ENCODE data around the gene HNRNPLL. TPM values are rescaled to one million over a fixed set of nuclear protein-coding genes. Genes with fewer than 3 reads are reported as not detected.
"Not testable (repeated sequence)": the region's sequence is repeated elsewhere in the genome, so short reads cannot be mapped to it uniquely, and the experiment has no call there.

Gene HNRNPLL
- total RNA-seq, 1 donor from 2014 or later = 48.0 TPM

DNA sequence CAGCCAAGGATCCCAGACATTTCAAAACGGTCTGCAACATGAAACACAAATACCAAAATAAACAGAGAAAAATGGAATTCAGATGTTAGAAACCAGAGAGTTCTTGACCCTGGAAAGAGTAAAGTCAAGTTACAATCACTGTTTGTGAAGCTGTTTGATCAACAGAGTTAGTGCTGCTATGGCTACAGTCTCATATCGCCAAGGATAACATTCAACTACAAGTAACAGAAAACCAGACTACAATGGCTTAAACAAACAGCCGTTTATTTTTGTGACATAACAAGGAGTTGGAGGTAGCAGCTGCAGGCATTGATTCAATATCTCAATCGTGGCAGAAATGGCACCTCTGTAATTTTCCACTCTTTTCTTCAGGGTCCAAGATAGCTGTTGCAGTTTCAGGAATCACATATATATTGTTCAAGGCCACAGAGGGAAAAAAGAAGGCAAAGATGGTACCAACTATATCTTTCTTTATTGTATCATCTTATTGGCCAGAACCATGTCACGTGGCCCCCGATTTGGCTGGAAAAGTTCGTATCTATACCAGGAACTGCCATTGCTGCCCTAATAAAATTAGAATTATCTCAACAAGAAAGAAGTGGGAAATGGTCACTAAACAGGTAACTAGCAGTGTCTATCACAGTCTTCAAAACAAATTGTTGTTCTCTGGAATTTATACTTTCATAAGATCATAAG is 17.7 kb upstream of the HNRNPLL start:
- no peak overlapping the region for H3K27ac ChIP-seq (ENCODE audit: low read depth, low read length)
- H3K4me3 ChIP-seq (ENCODE audit: low read length in 3 of 3) = no peak overlapping the region
- H3K9me3 ChIP-seq (ENCODE audit: control insufficient read depth in 3 of 3, low read length in 3 of 3) = no peaks in the 10 kb centered on the region
- H3K9ac ChIP-seq (ENCODE audit: low read depth in 1 of 3, low read length in 3 of 3) = no peak overlapping the region
- peaks cover 0 to 5% (median 0%) of the 10 kb centered on the region in 3 donors for H3K4me1 ChIP-seq (ENCODE audit: control insufficient read depth in 3 of 3, insufficient read depth in 3 of 3, low read length in 3 of 3)
- H3K36me3 ChIP-seq (ENCODE audit: control insufficient read depth in 3 of 3, insufficient read depth in 3 of 3, low read length in 3 of 3) = no peaks in the 10 kb centered on the region
- H3K27me3 ChIP-seq (ENCODE audit: control insufficient read depth in 3 of 3, insufficient read depth in 3 of 3, low read length in 3 of 3) = no peaks in the 10 kb centered on the region

DNA sequence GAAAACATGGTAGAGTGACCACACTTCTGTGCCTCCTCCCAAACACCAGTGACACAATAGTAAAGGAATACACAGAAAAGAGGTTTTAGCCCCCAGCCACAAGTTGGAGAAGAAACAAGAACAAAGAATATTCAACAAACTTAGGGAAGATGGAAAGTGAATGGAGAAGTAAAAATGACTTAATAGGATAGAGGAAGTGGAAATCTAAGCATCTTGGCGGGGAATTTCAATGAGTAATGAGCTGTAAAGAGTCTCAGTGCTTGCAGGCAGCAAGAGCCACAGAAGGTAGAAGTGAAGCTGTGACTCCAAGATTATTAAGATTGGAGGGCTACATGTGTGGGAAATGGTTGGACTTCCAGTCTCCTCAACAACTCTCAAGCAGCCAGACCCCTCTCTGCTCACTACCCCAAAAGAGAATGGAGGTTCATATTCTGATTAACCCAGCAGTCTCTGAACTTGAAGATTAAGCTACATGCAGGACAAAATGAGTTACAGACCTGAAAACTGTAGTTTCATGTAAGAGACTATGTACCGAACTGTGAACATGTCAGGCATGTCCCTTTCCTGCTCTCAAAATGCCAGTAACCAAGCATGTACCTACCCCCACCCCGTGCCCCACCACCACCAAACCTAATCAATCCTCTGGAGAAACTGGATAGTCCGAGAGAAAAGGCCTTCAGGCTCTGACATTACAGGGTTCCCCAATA is 16.9 kb upstream of the HNRNPLL start:
- no peak overlapping the region for H3K9ac ChIP-seq (ENCODE audit: low read depth in 1 of 3, low read length in 3 of 3)
- no peaks in the 10 kb centered on the region for H3K9me3 ChIP-seq (ENCODE audit: control insufficient read depth in 3 of 3, low read length in 3 of 3)
- H3K4me3 ChIP-seq (ENCODE audit: low read length in 3 of 3) = no peak overlapping the region
- H3K4me1 ChIP-seq (ENCODE audit: control insufficient read depth in 3 of 3, insufficient read depth in 3 of 3, low read length in 3 of 3) = peaks cover 0 to 5% (median 0%) of the 10 kb centered on the region in 3 donors
- H3K36me3 ChIP-seq (ENCODE audit: control insufficient read depth in 3 of 3, insufficient read depth in 3 of 3, low read length in 3 of 3) = no peaks in the 10 kb centered on the region
- no peaks in the 10 kb centered on the region for H3K27me3 ChIP-seq (ENCODE audit: control insufficient read depth in 3 of 3, insufficient read depth in 3 of 3, low read length in 3 of 3)
- H3K27ac ChIP-seq (ENCODE audit: low read depth, low read length) = no peak overlapping the region

DNA sequence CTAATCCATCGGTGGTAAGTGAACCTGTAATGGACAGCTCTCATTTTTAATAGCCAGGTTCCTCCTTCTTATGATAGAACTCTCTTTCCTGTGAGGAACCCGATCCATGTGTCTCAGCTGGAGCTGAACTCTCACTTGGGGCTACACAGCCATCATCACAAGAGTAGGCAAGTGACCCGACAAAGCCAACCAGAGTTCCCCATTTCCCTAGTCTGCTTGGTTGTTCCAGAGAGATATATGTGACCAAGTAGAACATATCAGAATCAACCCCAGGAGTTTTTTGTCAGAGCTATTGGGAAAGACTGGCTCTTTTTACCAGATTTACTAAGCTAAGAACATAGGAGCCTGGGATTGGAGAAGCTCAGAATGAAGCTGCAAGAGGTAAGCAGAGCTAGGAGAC is 14.6 kb upstream of the HNRNPLL start:
- peaks cover 0 to 5% (median 0%) of the 10 kb centered on the region in 3 donors for H3K4me1 ChIP-seq (ENCODE audit: control insufficient read depth in 3 of 3, insufficient read depth in 3 of 3, low read length in 3 of 3)
- no peak overlapping the region for H3K9ac ChIP-seq (ENCODE audit: low read depth in 1 of 3, low read length in 3 of 3)
- H3K27me3 ChIP-seq (ENCODE audit: control insufficient read depth in 3 of 3, insufficient read depth in 3 of 3, low read length in 3 of 3) = no peaks in the 10 kb centered on the region
- H3K27ac ChIP-seq (ENCODE audit: low read depth, low read length) = no peak overlapping the region
- H3K4me3 ChIP-seq (ENCODE audit: low read length in 3 of 3) = no peak overlapping the region
- no peaks in the 10 kb centered on the region for H3K9me3 ChIP-seq (ENCODE audit: control insufficient read depth in 3 of 3, low read length in 3 of 3)
- H3K36me3 ChIP-seq (ENCODE audit: control insufficient read depth in 3 of 3, insufficient read depth in 3 of 3, low read length in 3 of 3) = no peaks in the 10 kb centered on the region

DNA sequence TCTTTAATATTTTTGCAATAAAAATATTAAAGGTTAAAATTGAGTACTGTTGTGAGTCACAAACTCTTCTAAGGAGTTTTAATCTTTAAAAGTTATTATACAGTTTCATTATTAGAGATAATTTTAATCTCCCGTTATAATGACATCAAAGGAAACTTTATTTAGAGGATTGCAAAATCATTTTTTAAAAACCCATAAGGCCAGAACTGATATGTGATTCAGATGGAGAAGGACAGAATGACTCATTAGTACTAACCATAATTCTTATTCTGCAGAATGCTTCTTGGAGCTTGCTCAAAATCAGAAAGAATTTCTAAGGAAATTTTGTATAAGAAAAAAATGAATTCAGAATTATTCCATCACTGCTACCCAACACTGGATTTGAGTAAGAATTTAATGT is 12.5 kb upstream of the HNRNPLL start:
- Histone ChIP-seq H3K9me3 (ENCODE audit: control insufficient read depth in 3 of 3, low read length in 3 of 3) (no peaks in the 10 kb centered on the region), H3K4me1 (ENCODE audit: control insufficient read depth in 3 of 3, insufficient read depth in 3 of 3, low read length in 3 of 3) (peaks cover 0 to 5% (median 0%) of the 10 kb centered on the region in 3 donors), H3K4me3 (ENCODE audit: low read length in 3 of 3) (no peak overlapping the region), H3K36me3 (ENCODE audit: control insufficient read depth in 3 of 3, insufficient read depth in 3 of 3, low read length in 3 of 3) (no peaks in the 10 kb centered on the region), H3K27me3 (ENCODE audit: control insufficient read depth in 3 of 3, insufficient read depth in 3 of 3, low read length in 3 of 3) (no peaks in the 10 kb centered on the region), H3K27ac (ENCODE audit: low read depth, low read length) (no peak overlapping the region), H3K9ac (ENCODE audit: low read depth in 1 of 3, low read length in 3 of 3) (no peak overlapping the region)

- no peak overlapping the region for H3K27ac ChIP-seq (ENCODE audit: low read depth, low read length)
- no peaks in the 10 kb centered on the region for H3K4me1 ChIP-seq (ENCODE audit: control insufficient read depth in 3 of 3, insufficient read depth in 3 of 3, low read length in 3 of 3)
- H3K9ac ChIP-seq (ENCODE audit: low read depth in 1 of 3, low read length in 3 of 3) = no peak overlapping the region
- no peaks in the 10 kb centered on the region for H3K27me3 ChIP-seq (ENCODE audit: control insufficient read depth in 3 of 3, insufficient read depth in 3 of 3, low read length in 3 of 3)
- no peak overlapping the region for H3K4me3 ChIP-seq (ENCODE audit: low read length in 3 of 3)
- H3K9me3 ChIP-seq (ENCODE audit: control insufficient read depth in 3 of 3, low read length in 3 of 3) = no peaks in the 10 kb centered on the region
- H3K36me3 ChIP-seq (ENCODE audit: control insufficient read depth in 3 of 3, insufficient read depth in 3 of 3, low read length in 3 of 3) = no peaks in the 10 kb centered on the region
Observed at GRCh38 chr2:38613849-38614213, 11.1 kb upstream of the HNRNPLL start.

GRCh38 chr2:38613126-38613848 is 10.6 kb upstream of the HNRNPLL start:
- Histone ChIP-seq H3K9ac (ENCODE audit: low read depth in 1 of 3, low read length in 3 of 3) (no peak overlapping the region), H3K4me3 (ENCODE audit: low read length in 3 of 3) (no peak overlapping the region), H3K27ac (ENCODE audit: low read depth, low read length) (no peak overlapping the region), H3K9me3 (ENCODE audit: control insufficient read depth in 3 of 3, low read length in 3 of 3) (no peaks in the 10 kb centered on the region), H3K4me1 (ENCODE audit: control insufficient read depth in 3 of 3, insufficient read depth in 3 of 3, low read length in 3 of 3) (no peaks in the 10 kb centered on the region), H3K36me3 (ENCODE audit: control insufficient read depth in 3 of 3, insufficient read depth in 3 of 3, low read length in 3 of 3) (no peaks in the 10 kb centered on the region), H3K27me3 (ENCODE audit: control insufficient read depth in 3 of 3, insufficient read depth in 3 of 3, low read length in 3 of 3) (no peaks in the 10 kb centered on the region)

GRCh38 chr2:38610851-38611801 is 8.4 kb upstream of the HNRNPLL start:
- no peak overlapping the region for H3K27ac ChIP-seq (ENCODE audit: low read depth, low read length)

GRCh38 chr2:38609246-38609645 is 6.5 kb upstream of the HNRNPLL start:
- not testable (repeated sequence) for H3K27me3 ChIP-seq (ENCODE audit: control insufficient read depth in 3 of 3, insufficient read depth in 3 of 3, low read length in 3 of 3); H3K9me3 ChIP-seq (ENCODE audit: control insufficient read depth in 3 of 3, low read length in 3 of 3); H3K4me1 ChIP-seq (ENCODE audit: control insufficient read depth in 3 of 3, insufficient read depth in 3 of 3, low read length in 3 of 3)

More at GRCh38 chr2:38610851-38611801, 8.4 kb upstream of the HNRNPLL start:
- Histone ChIP-seq H3K9me3 (ENCODE audit: control insufficient read depth in 3 of 3, low read length in 3 of 3) (no peaks in the 10 kb centered on the region), H3K4me1 (ENCODE audit: control insufficient read depth in 3 of 3, insufficient read depth in 3 of 3, low read length in 3 of 3) (no peaks in the 10 kb centered on the region), H3K27me3 (ENCODE audit: control insufficient read depth in 3 of 3, insufficient read depth in 3 of 3, low read length in 3 of 3) (no peaks in the 10 kb centered on the region), H3K9ac (ENCODE audit: low read depth in 1 of 3, low read length in 3 of 3) (no peak overlapping the region), H3K36me3 (ENCODE audit: control insufficient read depth in 3 of 3, insufficient read depth in 3 of 3, low read length in 3 of 3) (no peaks in the 10 kb centered on the region), H3K4me3 (ENCODE audit: low read length in 3 of 3) (no peak overlapping the region)

GRCh38 chr2:38608755-38609154 is 6.0 kb upstream of the HNRNPLL start:
- no peaks in the 10 kb centered on the region for H3K27me3 ChIP-seq (ENCODE audit: control insufficient read depth in 3 of 3, insufficient read depth in 3 of 3, low read length in 3 of 3)
- H3K36me3 ChIP-seq (ENCODE audit: control insufficient read depth in 3 of 3, insufficient read depth in 3 of 3, low read length in 3 of 3) = no peaks in the 10 kb centered on the region
- no peak overlapping the region for H3K9ac ChIP-seq (ENCODE audit: low read depth in 1 of 3, low read length in 3 of 3)
- no peak overlapping the region for H3K27ac ChIP-seq (ENCODE audit: low read depth, low read length)
- no peaks in the 10 kb centered on the region for H3K9me3 ChIP-seq (ENCODE audit: control insufficient read depth in 3 of 3, low read length in 3 of 3)
- H3K4me1 ChIP-seq (ENCODE audit: control insufficient read depth in 3 of 3, insufficient read depth in 3 of 3, low read length in 3 of 3) = peaks cover 0 to 3% (median under 1%) of the 10 kb centered on the region in 3 donors
- H3K4me3 ChIP-seq (ENCODE audit: low read length in 3 of 3) = no peak overlapping the region

More at GRCh38 chr2:38609246-38609645, 6.5 kb upstream of the HNRNPLL start:
- not testable (repeated sequence) for H3K27ac ChIP-seq (ENCODE audit: low read depth, low read length); H3K9ac ChIP-seq (ENCODE audit: low read depth in 1 of 3, low read length in 3 of 3); H3K36me3 ChIP-seq (ENCODE audit: control insufficient read depth in 3 of 3, insufficient read depth in 3 of 3, low read length in 3 of 3); H3K4me3 ChIP-seq (ENCODE audit: low read length in 3 of 3)

Measured in skeletal muscle tissue (tissue), 4 donors.